ENCODE results near the gene HDLBP. TPM values are rescaled to one million over a fixed set of nuclear protein-coding genes. Genes with fewer than 3 reads are reported as not detected.

Gene HDLBP
- total RNA-seq: 100 to 1,000 TPM; 239 to 310 (median 273) TPM

GRCh38 chr2:241315093-241315878, at the start of gene HDLBP:
TSS of gene HDLBP (minus strand) at chr2:241315672. CDS start at chr2:241266869, 48,803 bp downstream.
- H3K27me3 ChIP-seq: no peaks in the 10 kb centered on the region
- peak within 1 kb of the TSS; percentile 95 to 100 (median 100) for H3K27ac ChIP-seq
- WGBS, 2 donors: 0 to 1% methylated on average over 21 to 23 of the region's 73 CpGs
- peaks cover 14 to 80% (median 33%) of the 10 kb centered on the region in 3 donors for H3K4me1 ChIP-seq
- H3K36me3 ChIP-seq: peaks cover 0 to 5% (median 0%) of the 10 kb centered on the region in 3 donors
- intact Hi-C loops (cut with DNase I): no loop called here
- H3K9me3 ChIP-seq: no peaks in the 10 kb centered on the region
- TF ChIP-seq POLR2A (IDR thresholded peaks at IDR 0.05) (peak in 3 of 4 donors; percentile 6 to 87 (median 79)), CTCF (IDR thresholded peaks at IDR 0.05) (peak in 1 of 6 experiments; percentile 2)
- peak within 1 kb of the TSS; percentile 70 to 93 (median 85) for H3K4me3 ChIP-seq
- peak; percentile 94 for DNase-seq

- Histone ChIP-seq H3K9me3 (no peaks in the 10 kb centered on the region), H3K4me1 (peaks cover 0 to 29% (median 0%) of the 10 kb centered on the region in 3 donors), H3K27ac (no peak overlapping the region), H3K36me3 (peaks cover 0 to 11% (median 0%) of the 10 kb centered on the region in 3 donors), H3K4me3 (no peak overlapping the region), H3K27me3 (no peaks in the 10 kb centered on the region)
- intact Hi-C loops (cut with DNase I): no loop called here
- no peak for TF ChIP-seq POLR2A (IDR thresholded peaks at IDR 0.05)
- no peak for DNase-seq
- 63 to 64% methylated on average over 2 of the region's 2 CpGs for WGBS, 2 donors
Measured at GRCh38 chr2:241364781-241365180, 49.3 kb upstream of the HDLBP start.

- 91 to 93% methylated on average over 6 to 7 of the region's 7 CpGs for WGBS, 2 donors
- Histone ChIP-seq H3K27me3 (no peaks in the 10 kb centered on the region), H3K4me1 (peaks cover 0 to 35% (median 3%) of the 10 kb centered on the region in 3 donors), H3K27ac (no peak overlapping the region), H3K9me3 (no peaks in the 10 kb centered on the region), H3K4me3 (no peak overlapping the region), H3K36me3 (peaks cover 0 to 11% (median 0%) of the 10 kb centered on the region in 3 donors)
- TF ChIP-seq POLR2A (IDR thresholded peaks at IDR 0.05): no peak
- TF ChIP-seq CTCF (IDR thresholded peaks at IDR 0.05): no peak
- intact Hi-C loops (cut with DNase I): no loop called here
- no peak for DNase-seq
Measured at GRCh38 chr2:241363426-241363825, 48.0 kb upstream of the HDLBP start.

GRCh38 chr2:241359481-241360045, 44.1 kb upstream of the HDLBP start:
- Histone ChIP-seq H3K27me3 (no peaks in the 10 kb centered on the region), H3K4me3 (no peak overlapping the region), H3K4me1 (peaks cover 0 to 52% (median 19%) of the 10 kb centered on the region in 3 donors), H3K36me3 (peaks cover 0 to 14% (median 0%) of the 10 kb centered on the region in 3 donors), H3K27ac (no peak overlapping the region), H3K9me3 (no peaks in the 10 kb centered on the region)
- TF ChIP-seq POLR2A (IDR thresholded peaks at IDR 0.05): no peak
- TF ChIP-seq CTCF (IDR thresholded peaks at IDR 0.05): no peak
- DNase-seq: no peak
- intact Hi-C loops (cut with DNase I): no loop called here
- 85 to 93% methylated on average over 7 of the region's 7 CpGs for WGBS, 2 donors

- TF ChIP-seq POLR2A (IDR thresholded peaks at IDR 0.05) (no peak), CTCF (IDR thresholded peaks at IDR 0.05) (no peak)
- intact Hi-C loops (cut with DNase I): no loop called here
- H3K9me3 ChIP-seq: no peaks in the 10 kb centered on the region
- H3K4me3 ChIP-seq: no peak overlapping the region
- WGBS, 2 donors: 78 to 88% methylated on average over 5 of the region's 5 CpGs
- DNase-seq: no peak
- peaks cover 0 to 20% (median 0%) of the 10 kb centered on the region in 3 donors for H3K36me3 ChIP-seq
- H3K4me1 ChIP-seq: peaks cover 0 to 53% (median 19%) of the 10 kb centered on the region in 3 donors
- no peaks in the 10 kb centered on the region for H3K27me3 ChIP-seq
- H3K27ac ChIP-seq: peak overlapping the region in 1 of 4 donors; percentile 41
Measured at GRCh38 chr2:241358470-241358869, 43.0 kb upstream of the HDLBP start.
